NT2/D1 (cell line): ENCODE data around the gene PAGE2.
A peak's percentile ranks its signal among the peaks of the same experiment; 100 is the strongest.
"Not testable (repeated sequence)": the region's sequence is repeated elsewhere in the genome, so short reads cannot be mapped to it uniquely, and the experiment has no call there.

ENCODE experiments used
- DNase-seq: peaks from one replicate; pipeline ENCODE4 v3.0.0-alpha.2; 2011; ENCODE audit warnings: low read depth, low spot score
- H3K27me3 ChIP-seq: 2 replicates; pipeline ENCODE4 v1.6.0; 2011; ENCODE audit warnings: mild to moderate bottlenecking; ENCODE audit not compliant: insufficient read length, insufficient read depth
- H3K36me3 ChIP-seq: 2 replicates; pipeline ENCODE4 v1.6.1; 2011; ENCODE audit warnings: mild to moderate bottlenecking, low read length, mixed read lengths; ENCODE audit not compliant: insufficient read depth, insufficient read length
- H3K4me1 ChIP-seq: 2 replicates; pipeline ENCODE4 v1.5.1; 2011; ENCODE audit not compliant: insufficient read depth, insufficient read length
- H3K4me3 ChIP-seq: 2 replicates; pipeline ENCODE4 v1.5.1; 2011; ENCODE audit warnings: low read depth; ENCODE audit not compliant: insufficient read length
- H3K9ac ChIP-seq: 2 replicates; pipeline ENCODE4 v1.6.0; 2011; ENCODE audit warnings: low read depth; ENCODE audit not compliant: insufficient read length
- H3K9me3 ChIP-seq: 2 replicates; pipeline ENCODE4 v1.5.1; 2011; ENCODE audit warnings: mild to moderate bottlenecking, low read length; ENCODE audit not compliant: insufficient read depth
- SUZ12 ChIP-seq: IDR thresholded peaks from 2 replicates; pipeline ENCODE4 v1.6.1; 2011; ENCODE audit not compliant: insufficient read length, insufficient read depth; ENCODE audit errors: extremely low read depth
- YY1 ChIP-seq: IDR thresholded peaks from 2 replicates; pipeline ENCODE4 v1.6.1; 2011; ENCODE audit not compliant: insufficient read length, insufficient read depth
- ZNF274 ChIP-seq: IDR thresholded peaks from 2 replicates; pipeline ENCODE4 v1.6.1; 2011; ENCODE audit warnings: mild to moderate bottlenecking, low read depth, low read length

Gene PAGE2

GRCh38 chrX:55088795-55089489 is at the start of gene PAGE2:
PAGE2 (plus strand) TSS chrX:55089018; CDS start chrX:55090021, 1,003 bp downstream.
- Histone ChIP-seq H3K9me3 (no peaks in the 10 kb centered on the region), H3K36me3 (no peaks in the 10 kb centered on the region), H3K4me1 (no peaks in the 10 kb centered on the region), H3K9ac (no peak within 1 kb of the TSS), H3K27me3 (no peaks in the 10 kb centered on the region), H3K4me3 (no peak within 1 kb of the TSS)
- no peak for TF ChIP-seq ZNF274
- TF ChIP-seq YY1 = no peak
- no peak for TF ChIP-seq SUZ12
- DNase-seq = no peak

- TF ChIP-seq ZNF274 = no peak
- TF ChIP-seq YY1 = no peak
- no peak for TF ChIP-seq SUZ12
- Histone ChIP-seq H3K4me3 (no peak overlapping the region), H3K9me3 (no peaks in the 10 kb centered on the region), H3K9ac (no peak overlapping the region), H3K36me3 (no peaks in the 10 kb centered on the region), H3K4me1 (no peaks in the 10 kb centered on the region), H3K27me3 (no peaks in the 10 kb centered on the region)
- DNase-seq = no peak
These were observed 49.3 kb upstream of the PAGE2 start for GRCh38 chrX:55039471-55039870.

GRCh38 chrX:55041514-55041913 is 47.3 kb upstream of the PAGE2 start:
- Histone ChIP-seq H3K9me3 (no peaks in the 10 kb centered on the region), H3K4me1 (no peaks in the 10 kb centered on the region), H3K27me3 (no peaks in the 10 kb centered on the region), H3K9ac (no peak overlapping the region), H3K4me3 (no peak overlapping the region), H3K36me3 (no peaks in the 10 kb centered on the region)
- TF ChIP-seq ZNF274 = no peak
- TF ChIP-seq SUZ12 = no peak
- DNase-seq = no peak

- H3K4me1 ChIP-seq = not testable (repeated sequence)
These were observed 38.2 kb upstream of the PAGE2 start for GRCh38 chrX:55050599-55050998.

GRCh38 chrX:55056820-55057674 is 31.8 kb upstream of the PAGE2 start:
- Histone ChIP-seq H3K9ac (no peak overlapping the region), H3K4me3 (no peak overlapping the region), H3K4me1 (no peaks in the 10 kb centered on the region), H3K27me3 (no peaks in the 10 kb centered on the region), H3K9me3 (peaks cover 10% of the 10 kb centered on the region; the same call in 1 of the 2 replicates), H3K36me3 (no peaks in the 10 kb centered on the region)
- no peak for TF ChIP-seq ZNF274
- TF ChIP-seq YY1 = no peak
- DNase-seq = no peak

More at GRCh38 chrX:55050599-55050998, 38.2 kb upstream of the PAGE2 start:
- H3K9me3 ChIP-seq = peaks cover 10% of the 10 kb centered on the region; the same call in 1 of the 2 replicates
- not testable (repeated sequence) for H3K9ac ChIP-seq, H3K36me3 ChIP-seq, H3K27me3 ChIP-seq, H3K4me3 ChIP-seq, DNase-seq

- peak; percentile 1 for DNase-seq
- TF ChIP-seq YY1 = no peak
- no peak for TF ChIP-seq SUZ12
- TF ChIP-seq ZNF274 = no peak
- H3K9ac ChIP-seq = no peak overlapping the region
- 0 out of 2 replicates have a peak, but pooled peaks cover 3% of the 10 kb centered on the region for H3K9me3 ChIP-seq
- H3K36me3 ChIP-seq = no peaks in the 10 kb centered on the region
- no peaks in the 10 kb centered on the region for H3K27me3 ChIP-seq
- no peaks in the 10 kb centered on the region for H3K4me1 ChIP-seq
- H3K4me3 ChIP-seq = no peak overlapping the region
These were observed 31.1 kb upstream of the PAGE2 start for GRCh38 chrX:55057675-55058249.

- H3K27me3 ChIP-seq, H3K36me3 ChIP-seq, H3K9me3 ChIP-seq, DNase-seq, H3K9ac ChIP-seq, H3K4me1 ChIP-seq, H3K4me3 ChIP-seq: not testable (repeated sequence)
These were observed 21.6 kb upstream of the PAGE2 start for GRCh38 chrX:55067180-55067579.
